ENCODE data around the gene L3MBTL4. TPM values are rescaled to one million over a fixed set of nuclear protein-coding genes. Genes with fewer than 3 reads are reported as not detected.
"Not testable (repeated sequence)": the region's sequence is repeated elsewhere in the genome, so short reads cannot be mapped to it uniquely, and the experiment has no call there.

The L3MBTL4 gene
- total RNA-seq, 1 experiment from 2014 or later = 2.0 TPM

DNA sequence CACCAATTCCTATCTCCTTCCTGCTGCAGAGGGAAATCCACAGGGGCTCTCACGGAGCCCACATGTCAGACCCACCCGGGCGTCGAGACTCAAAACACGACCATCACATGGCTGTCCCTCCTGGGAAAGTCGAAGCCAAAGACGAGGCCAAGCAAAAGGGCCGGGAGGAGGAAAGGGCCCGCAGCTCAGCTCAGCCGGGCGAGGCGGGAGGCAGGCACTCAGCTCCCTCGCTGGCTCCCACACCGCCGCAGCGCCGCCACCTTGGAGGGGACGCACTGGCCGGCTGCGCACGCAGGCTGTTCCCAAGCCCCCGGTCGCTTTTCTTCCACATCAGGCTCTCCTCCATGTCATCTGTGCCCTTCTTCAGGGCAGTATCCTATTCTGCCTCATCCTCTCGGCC lies 130.4 kb downstream of the L3MBTL4 start:
- in situ Hi-C loops (cut with HindIII; ENCODE audit: low pct_unique_long_range_greater_than_20kb, low sequenced_read_pairs) = no loop called here
- DNase-seq (ENCODE audit: low read depth, low spot score) = no peak

DNA sequence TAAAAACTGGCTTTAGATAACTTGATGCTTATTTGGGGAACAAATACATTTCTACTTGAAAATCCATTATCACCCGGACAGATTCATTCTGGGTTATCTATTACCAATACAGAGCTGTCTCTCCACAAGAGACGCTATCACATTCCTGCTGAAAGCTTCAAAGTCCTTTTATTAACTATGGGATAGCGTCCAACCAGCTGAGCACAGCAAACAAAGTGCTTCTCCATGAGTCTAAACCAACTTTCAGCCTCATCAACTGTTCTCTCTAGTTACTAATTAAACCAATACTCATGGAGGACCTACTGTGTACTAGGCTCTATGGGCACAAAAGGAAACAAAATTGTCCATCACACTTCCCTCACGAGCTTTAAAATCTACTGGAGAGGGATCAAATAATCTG lies 132.8 kb downstream of the L3MBTL4 start:
- in situ Hi-C loops (cut with HindIII; ENCODE audit: low pct_unique_long_range_greater_than_20kb, low sequenced_read_pairs) = no loop called here
- DNase-seq (ENCODE audit: low read depth, low spot score) = no peak

- DNase-seq (ENCODE audit: low read depth, low spot score) = no peak
- in situ Hi-C loops (cut with HindIII; ENCODE audit: low pct_unique_long_range_greater_than_20kb, low sequenced_read_pairs) = no loop called here
Measured at GRCh38 chr18:6280211-6280743, 134.4 kb downstream of the L3MBTL4 start.

- DNase-seq (ENCODE audit: low read depth, low spot score) = peak; percentile 41
- in situ Hi-C loops (cut with HindIII; ENCODE audit: low pct_unique_long_range_greater_than_20kb, low sequenced_read_pairs) = no loop called here
Measured at GRCh38 chr18:6279308-6279707, 135.4 kb downstream of the L3MBTL4 start.

GRCh38 chr18:6273423-6273822 lies 141.3 kb downstream of the L3MBTL4 start:
- in situ Hi-C loops (cut with HindIII; ENCODE audit: low pct_unique_long_range_greater_than_20kb, low sequenced_read_pairs) = no loop called here
- no peak for DNase-seq (ENCODE audit: low read depth, low spot score)

- DNase-seq (ENCODE audit: low read depth, low spot score); in situ Hi-C loops (cut with HindIII; ENCODE audit: low pct_unique_long_range_greater_than_20kb, low sequenced_read_pairs): not testable (repeated sequence)
Measured at GRCh38 chr18:6272144-6272543, 142.6 kb downstream of the L3MBTL4 start.

- in situ Hi-C loops (cut with HindIII; ENCODE audit: low pct_unique_long_range_greater_than_20kb, low sequenced_read_pairs) = no loop called here
- no peak for DNase-seq (ENCODE audit: low read depth, low spot score)
Measured at GRCh38 chr18:6271585-6271984, 143.1 kb downstream of the L3MBTL4 start.

GRCh38 chr18:6270771-6271216 lies 143.9 kb downstream of the L3MBTL4 start:
- no peak for DNase-seq (ENCODE audit: low read depth, low spot score)
- in situ Hi-C loops (cut with HindIII; ENCODE audit: low pct_unique_long_range_greater_than_20kb, low sequenced_read_pairs) = no loop called here

DNA sequence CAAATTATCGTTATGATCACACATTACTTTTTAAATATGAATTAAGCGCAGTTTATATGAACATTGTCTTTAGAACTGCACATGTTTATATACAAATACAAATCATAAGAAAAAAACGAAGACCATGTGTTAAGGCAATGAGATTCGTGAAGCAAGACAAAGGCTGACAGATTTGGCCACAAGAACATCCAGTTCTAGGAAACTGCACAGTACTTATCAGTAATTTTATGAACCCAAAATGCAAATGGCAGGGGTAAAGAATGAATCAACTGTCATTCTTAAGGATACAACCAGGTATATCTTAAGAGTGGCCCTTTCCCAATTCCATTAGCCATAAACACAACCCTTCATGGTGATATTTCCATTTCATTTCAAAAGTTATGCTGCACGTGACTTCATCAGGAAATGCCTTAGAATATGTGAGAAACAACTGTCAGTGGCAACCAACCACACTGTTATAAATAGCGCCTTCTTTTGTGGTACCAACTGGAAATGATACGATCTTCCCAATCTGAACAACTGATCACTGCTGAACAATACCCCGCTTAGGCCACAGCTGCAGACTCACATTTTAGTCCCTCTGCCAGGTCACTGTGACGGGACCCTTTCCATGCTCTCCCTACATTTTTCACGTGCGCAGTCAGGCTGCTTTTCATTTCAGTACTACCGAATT lies 144.9 kb downstream of the L3MBTL4 start:
- in situ Hi-C loops (cut with HindIII; ENCODE audit: low pct_unique_long_range_greater_than_20kb, low sequenced_read_pairs) = no loop called here

GRCh38 chr18:6266212-6266611 lies 148.5 kb downstream of the L3MBTL4 start:
- no peak for DNase-seq (ENCODE audit: low read depth, low spot score)
- in situ Hi-C loops (cut with HindIII; ENCODE audit: low pct_unique_long_range_greater_than_20kb, low sequenced_read_pairs) = no loop called here

More for the DNA sequence above, 144.9 kb downstream of the L3MBTL4 start:
- no peak for DNase-seq (ENCODE audit: low read depth, low spot score)

- in situ Hi-C loops (cut with HindIII; ENCODE audit: low pct_unique_long_range_greater_than_20kb, low sequenced_read_pairs) = no loop called here
- DNase-seq (ENCODE audit: low read depth, low spot score) = no peak
Measured at GRCh38 chr18:6261938-6262337, 152.8 kb downstream of the L3MBTL4 start.

- DNase-seq (ENCODE audit: low read depth, low spot score); in situ Hi-C loops (cut with HindIII; ENCODE audit: low pct_unique_long_range_greater_than_20kb, low sequenced_read_pairs): not testable (repeated sequence)
Measured at GRCh38 chr18:6259324-6259723, 155.4 kb downstream of the L3MBTL4 start.

DNA sequence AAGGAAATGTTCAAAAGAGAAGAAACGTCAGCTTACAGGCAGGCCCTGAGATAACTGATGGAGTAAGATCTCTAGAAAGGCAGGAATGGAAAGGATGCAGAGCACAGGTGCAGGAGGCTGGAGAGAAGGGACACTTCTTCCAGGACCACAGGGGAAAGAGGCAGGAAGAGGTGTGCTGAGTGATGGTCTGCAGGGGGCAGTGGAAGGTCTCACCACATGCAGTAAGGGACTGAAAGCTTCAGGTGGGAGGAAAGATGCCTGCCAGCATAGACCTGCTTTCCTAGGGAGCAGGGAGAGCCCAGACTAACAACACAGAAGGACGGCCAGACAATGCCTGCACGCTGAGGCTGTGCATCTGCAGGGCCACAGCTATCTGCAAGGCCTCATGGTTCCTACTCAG lies 156.8 kb downstream of the L3MBTL4 start:
- no peak for DNase-seq (ENCODE audit: low read depth, low spot score)
- in situ Hi-C loops (cut with HindIII; ENCODE audit: low pct_unique_long_range_greater_than_20kb, low sequenced_read_pairs) = no loop called here

GRCh38 chr18:6256521-6256920 lies 158.2 kb downstream of the L3MBTL4 start:
- DNase-seq (ENCODE audit: low read depth, low spot score) = no peak
- in situ Hi-C loops (cut with HindIII; ENCODE audit: low pct_unique_long_range_greater_than_20kb, low sequenced_read_pairs) = no loop called here

GRCh38 chr18:6255886-6256285 lies 158.8 kb downstream of the L3MBTL4 start:
- in situ Hi-C loops (cut with HindIII; ENCODE audit: low pct_unique_long_range_greater_than_20kb, low sequenced_read_pairs) = no loop called here
- no peak for DNase-seq (ENCODE audit: low read depth, low spot score)

DNA sequence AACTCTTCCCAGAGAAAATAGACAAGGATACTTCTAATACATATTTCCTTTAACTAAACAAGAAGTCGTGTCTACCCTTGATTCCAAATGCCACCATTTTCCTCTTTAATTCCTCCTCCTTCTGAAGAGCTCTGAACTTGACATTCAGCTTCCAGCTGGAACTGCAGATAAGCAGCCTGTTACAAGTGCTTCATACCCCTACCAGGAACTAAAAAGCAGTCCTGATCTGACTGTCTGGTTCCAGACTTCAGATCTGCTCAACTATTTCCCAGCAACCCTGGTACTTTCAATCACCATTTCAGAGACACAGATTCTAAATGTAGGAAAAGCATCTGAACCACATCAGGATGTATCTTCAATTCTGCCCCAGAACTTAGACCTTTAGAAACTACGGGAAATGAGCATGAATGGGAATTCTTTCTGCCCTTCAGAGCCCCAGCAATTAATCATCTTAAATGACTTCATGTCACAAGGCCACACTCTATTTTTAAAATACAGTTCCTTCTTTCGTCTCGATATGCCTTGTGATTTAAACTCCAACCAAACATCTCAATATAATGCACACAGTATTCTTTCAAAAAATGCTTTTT lies 159.5 kb downstream of the L3MBTL4 start:
- DNase-seq (ENCODE audit: low read depth, low spot score) = peak; percentile 79
- in situ Hi-C loops (cut with HindIII; ENCODE audit: low pct_unique_long_range_greater_than_20kb, low sequenced_read_pairs) = no loop called here

- no peak for DNase-seq (ENCODE audit: low read depth, low spot score)
- in situ Hi-C loops (cut with HindIII; ENCODE audit: low pct_unique_long_range_greater_than_20kb, low sequenced_read_pairs) = no loop called here
Measured at GRCh38 chr18:6254456-6254855, 160.3 kb downstream of the L3MBTL4 start.

- in situ Hi-C loops (cut with HindIII; ENCODE audit: low pct_unique_long_range_greater_than_20kb, low sequenced_read_pairs) = no loop called here
Measured at GRCh38 chr18:6251084-6251483, 163.6 kb downstream of the L3MBTL4 start.

DNA sequence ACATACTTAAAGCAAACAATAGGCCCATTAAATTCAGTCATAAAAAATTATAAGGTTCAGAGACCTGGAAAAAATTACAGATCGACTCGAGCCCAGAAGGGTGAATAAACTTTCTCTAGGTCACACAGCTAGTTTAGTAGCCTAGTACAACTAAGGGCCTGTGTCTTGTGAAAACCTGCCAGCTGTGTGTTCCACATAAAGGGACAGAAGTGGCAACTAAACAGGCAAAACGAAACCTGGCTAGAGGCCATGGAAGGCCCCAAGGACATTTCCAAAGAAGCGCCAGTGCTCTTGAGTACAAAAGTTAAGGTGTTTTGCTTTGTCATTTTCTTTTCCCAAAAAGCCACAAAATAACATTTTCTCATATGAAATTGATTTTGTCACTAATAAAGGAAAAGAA lies 164.9 kb downstream of the L3MBTL4 start:
- DNase-seq (ENCODE audit: low read depth, low spot score) = peak; percentile 4
- in situ Hi-C loops (cut with HindIII; ENCODE audit: low pct_unique_long_range_greater_than_20kb, low sequenced_read_pairs) = no loop called here

More at GRCh38 chr18:6251084-6251483, 163.6 kb downstream of the L3MBTL4 start:
- no peak for DNase-seq (ENCODE audit: low read depth, low spot score)

All from SK-MEL-5 (cell line).